Natural killer cell (primary cell): Measurements from ENCODE around the gene KISS1R. TPM values are rescaled to one million over a fixed set of nuclear protein-coding genes. Genes with fewer than 3 reads are reported as not detected.

Experiments used
- ATAC-seq, 3 donors: fragments of 150-1000 bp in 2 of 3; fragments of 200-7000 bp in 1 of 3; cut with Tn5 transposase; 1 replicate in 1 of 3; 2 replicates in 2 of 3; pipeline ENCODE4 v1.10.0; 2021; ENCODE audit warnings: mild to moderate bottlenecking in 2 of 3, moderate library complexity in 2 of 3
- DNase-seq, 2 donors: peaks; one replicate each; pipeline versions ENCODE4 v3.0.0 to v3.0.0-alpha.2; 2013 to 2021; ENCODE audit warnings: mixed read lengths in 1 of 2
- H3K27ac ChIP-seq: one replicate; pipeline ENCODE4 v1.5.1; 2013; ENCODE audit warnings: mild to moderate bottlenecking, low read length
- H3K27me3 ChIP-seq: one replicate; pipeline ENCODE4 v1.6.1; 2013; ENCODE audit warnings: low read length; ENCODE audit not compliant: control insufficient read depth, insufficient read depth
- H3K36me3 ChIP-seq: one replicate; pipeline ENCODE4 v1.6.1; 2013; ENCODE audit warnings: low read length; ENCODE audit not compliant: control insufficient read depth, insufficient read depth
- H3K4me1 ChIP-seq: one replicate; pipeline ENCODE4 v1.6.1; 2013; ENCODE audit warnings: low read length; ENCODE audit not compliant: control insufficient read depth, insufficient read depth
- H3K4me3 ChIP-seq: one replicate; pipeline ENCODE4 v1.5.1; 2013; ENCODE audit warnings: low read length
- H3K9me3 ChIP-seq: one replicate; pipeline ENCODE4 v1.6.1; 2013; ENCODE audit warnings: low read length; ENCODE audit not compliant: control insufficient read depth, insufficient read depth
- H3K27ac Mint-ChIP-seq, 2 donors: one replicate each; pipeline ENCODE4 v1.8.0; 2022; ENCODE audit warnings: mild to moderate bottlenecking in 2 of 2, mixed read lengths in 2 of 2, moderate library complexity in 1 of 2
- H3K27me3 Mint-ChIP-seq, 2 donors: one replicate each; pipeline ENCODE4 v1.8.0; 2022; ENCODE audit warnings: low read depth in 2 of 2, mixed read lengths in 2 of 2
- H3K36me3 Mint-ChIP-seq: one replicate; pipeline ENCODE4 v1.8.0; 2022; ENCODE audit warnings: mixed read lengths
- H3K4me1 Mint-ChIP-seq, 2 donors: one replicate each; pipeline ENCODE4 v1.8.0; 2022; ENCODE audit warnings: mixed read lengths in 2 of 2
- H3K4me3 Mint-ChIP-seq: one replicate; pipeline ENCODE4 v1.8.0; 2022; ENCODE audit warnings: mild to moderate bottlenecking, moderate library complexity, mixed read lengths
- H3K9me3 Mint-ChIP-seq, 2 donors: one replicate each; pipeline ENCODE4 v1.8.0; 2022; ENCODE audit warnings: mixed read lengths in 2 of 2
- WGBS: methylation state at CpG from one replicate; pipeline ENCODE4 v1.1.7; 2013; ENCODE audit warnings: missing lambda C conversion rate; ENCODE audit not compliant: insufficient coverage; 5-methylcytosine and 5-hydroxymethylcytosine counted together
- intact Hi-C: fragments of 100-400 bp; cut with micrococcal nuclease; formaldehyde crosslinking; loops from one replicate; pipeline ENCODE4 v1.14.2; 2022
- total RNA-seq, 4 donors: library from RNA; stranded (reverse); fragments of 120-200 nt in 1 of 4; gene quantifications; one replicate each; pipeline versions ENCODE4 v1.2.3 to v1.2.4, GENCODE V29; 2013 to 2022
- TF ChIP-seq, protein P1 (sequence below): fragments of 200-600 bp; IDR thresholded peaks from one replicate; pipeline ENCODE4 v1.8.0; 2022; ENCODE audit warnings: antibody characterized with exemption

The KISS1R gene
- total RNA-seq, 3 donors from 2014 or later (not counting 1 experiment from before 2014, with no cell fraction given) = 0.31 TPM; not detected in 2

DNA sequence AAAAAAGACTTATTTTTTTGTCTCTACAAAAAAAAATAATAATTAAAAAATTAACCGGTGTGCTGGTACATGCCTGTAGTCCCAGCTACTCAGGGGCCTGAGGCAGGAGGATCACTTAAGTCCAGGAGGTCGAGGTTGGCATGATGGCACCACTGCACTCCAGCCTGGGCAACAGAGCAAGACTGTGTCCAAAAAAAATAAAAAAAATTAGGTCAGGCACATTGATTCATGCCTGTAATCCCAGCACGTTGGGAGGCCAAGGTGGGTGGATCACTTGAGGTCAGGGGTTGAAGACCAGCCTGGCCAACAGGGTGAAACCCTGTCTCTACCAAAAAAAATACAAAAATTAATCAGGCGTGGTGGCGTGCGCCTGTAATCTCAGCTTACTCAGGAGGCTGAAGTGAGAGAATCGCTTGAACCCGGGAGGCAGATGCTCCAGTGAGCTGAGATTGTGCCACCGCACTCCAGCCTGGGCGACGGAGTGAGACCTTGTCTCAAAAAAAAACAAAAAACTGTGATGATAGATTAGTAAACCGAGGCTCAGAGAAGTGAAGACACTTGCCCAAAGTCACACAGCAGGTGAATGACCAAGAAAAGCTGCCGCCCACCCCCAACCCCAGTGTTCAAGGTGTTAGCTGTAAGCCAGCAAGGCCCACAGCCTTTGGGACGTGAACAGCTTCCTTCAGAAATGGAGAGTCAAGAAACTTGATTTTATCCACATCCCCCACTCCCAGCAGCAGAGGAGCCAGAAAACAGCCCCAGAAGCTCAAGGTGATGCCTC lies 14.5 kb upstream of the KISS1R start:
- no peaks in the 10 kb centered on the region for H3K9me3 Mint-ChIP-seq
- no peak for ATAC-seq
- H3K4me3 Mint-ChIP-seq = no peak overlapping the region
- no peak overlapping the region for H3K4me3 ChIP-seq
- H3K9me3 ChIP-seq = no peaks in the 10 kb centered on the region
- TF ChIP-seq, protein P1, sequence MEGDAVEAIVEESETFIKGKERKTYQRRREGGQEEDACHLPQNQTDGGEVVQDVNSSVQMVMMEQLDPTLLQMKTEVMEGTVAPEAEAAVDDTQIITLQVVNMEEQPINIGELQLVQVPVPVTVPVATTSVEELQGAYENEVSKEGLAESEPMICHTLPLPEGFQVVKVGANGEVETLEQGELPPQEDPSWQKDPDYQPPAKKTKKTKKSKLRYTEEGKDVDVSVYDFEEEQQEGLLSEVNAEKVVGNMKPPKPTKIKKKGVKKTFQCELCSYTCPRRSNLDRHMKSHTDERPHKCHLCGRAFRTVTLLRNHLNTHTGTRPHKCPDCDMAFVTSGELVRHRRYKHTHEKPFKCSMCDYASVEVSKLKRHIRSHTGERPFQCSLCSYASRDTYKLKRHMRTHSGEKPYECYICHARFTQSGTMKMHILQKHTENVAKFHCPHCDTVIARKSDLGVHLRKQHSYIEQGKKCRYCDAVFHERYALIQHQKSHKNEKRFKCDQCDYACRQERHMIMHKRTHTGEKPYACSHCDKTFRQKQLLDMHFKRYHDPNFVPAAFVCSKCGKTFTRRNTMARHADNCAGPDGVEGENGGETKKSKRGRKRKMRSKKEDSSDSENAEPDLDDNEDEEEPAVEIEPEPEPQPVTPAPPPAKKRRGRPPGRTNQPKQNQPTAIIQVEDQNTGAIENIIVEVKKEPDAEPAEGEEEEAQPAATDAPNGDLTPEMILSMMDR = no peak
- DNase-seq = no peak
- peaks cover 22% of the 10 kb centered on the region for H3K36me3 ChIP-seq
- no peak overlapping the region for H3K27ac Mint-ChIP-seq
- H3K27me3 Mint-ChIP-seq = no peaks in the 10 kb centered on the region
- H3K27ac ChIP-seq = no peak overlapping the region
- 94% methylated on average over 14 of the region's 14 CpGs for WGBS
- intact Hi-C loops = no loop called here
- no peaks in the 10 kb centered on the region for H3K27me3 ChIP-seq
- peaks cover 31% of the 10 kb centered on the region for H3K4me1 ChIP-seq
- H3K4me1 Mint-ChIP-seq = peaks cover 0 to 7% of the 10 kb centered on the region in 2 donors
- no peaks in the 10 kb centered on the region for H3K36me3 Mint-ChIP-seq

DNA sequence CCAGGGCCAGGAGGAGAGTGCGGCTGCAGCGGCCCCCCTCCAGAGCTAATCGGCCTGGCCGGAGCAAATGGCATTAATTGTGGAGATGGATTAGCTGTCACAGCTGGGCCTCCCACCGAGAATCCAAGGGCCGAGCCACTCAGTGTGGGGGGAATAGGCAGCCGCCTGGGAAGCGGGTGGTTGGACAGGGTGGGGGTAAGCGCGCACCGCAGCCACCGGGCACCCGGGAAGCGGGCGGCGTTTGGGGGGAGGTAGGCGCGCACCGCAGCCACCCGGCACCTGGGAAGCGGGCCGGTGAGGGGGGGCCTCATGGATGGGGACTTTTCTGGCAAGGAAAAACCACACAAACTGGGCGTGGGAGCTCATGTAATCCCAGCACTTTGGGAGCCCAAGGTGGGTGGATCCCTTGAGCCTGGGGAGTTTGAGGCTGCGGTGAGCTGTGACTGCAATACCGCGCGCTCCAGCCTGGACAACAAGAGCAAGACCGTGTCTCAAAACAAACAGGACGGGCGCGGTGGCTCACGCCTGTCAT lies 13.8 kb upstream of the KISS1R start:
- H3K4me3 Mint-ChIP-seq = no peak overlapping the region
- Histone ChIP-seq H3K4me1 (peaks cover 38% of the 10 kb centered on the region), H3K36me3 (peaks cover 22% of the 10 kb centered on the region), H3K4me3 (no peak overlapping the region), H3K9me3 (no peaks in the 10 kb centered on the region), H3K27me3 (no peaks in the 10 kb centered on the region), H3K27ac (no peak overlapping the region)
- ATAC-seq (no peak), DNase-seq (no peak)
- H3K4me1 Mint-ChIP-seq = peaks cover 0 to 7% of the 10 kb centered on the region in 2 donors
- 94% methylated on average over 32 of the region's 32 CpGs for WGBS
- intact Hi-C loops = no loop called here
- no peak overlapping the region for H3K27ac Mint-ChIP-seq
- no peaks in the 10 kb centered on the region for H3K9me3 Mint-ChIP-seq
- TF ChIP-seq, protein P1 = no peak
- H3K27me3 Mint-ChIP-seq = no peaks in the 10 kb centered on the region
- no peaks in the 10 kb centered on the region for H3K36me3 Mint-ChIP-seq

DNA sequence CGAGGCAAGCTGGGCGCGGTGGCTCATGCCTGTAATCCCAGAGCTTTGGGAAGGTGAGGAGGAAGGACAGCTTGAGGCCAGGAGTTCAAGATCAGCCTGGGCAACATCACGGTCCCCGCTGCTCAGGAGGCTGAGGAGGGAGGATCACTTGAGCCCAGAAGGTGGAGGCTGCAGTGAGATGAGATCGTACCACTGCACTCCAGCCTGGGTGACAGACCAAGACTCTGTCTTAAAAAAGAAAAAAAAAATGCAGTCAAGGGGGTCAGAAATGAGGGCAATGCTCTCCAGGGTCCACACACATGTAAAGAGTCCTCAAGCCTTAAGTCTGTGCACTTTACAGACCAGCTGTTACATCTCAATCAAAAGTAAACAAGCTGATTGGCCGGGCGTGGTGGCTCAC lies 12.6 kb upstream of the KISS1R start:
- intact Hi-C loops = no loop called here
- no peaks in the 10 kb centered on the region for H3K27me3 Mint-ChIP-seq

More for the DNA sequence above, 12.6 kb upstream of the KISS1R start:
- H3K36me3 Mint-ChIP-seq = no peaks in the 10 kb centered on the region
- Histone ChIP-seq H3K4me3 (no peak overlapping the region), H3K4me1 (peaks cover 50% of the 10 kb centered on the region), H3K27me3 (no peaks in the 10 kb centered on the region), H3K9me3 (no peaks in the 10 kb centered on the region), H3K27ac (no peak overlapping the region), H3K36me3 (peaks cover 14% of the 10 kb centered on the region)
- no peaks in the 10 kb centered on the region for H3K9me3 Mint-ChIP-seq
- peaks cover 8 to 19% of the 10 kb centered on the region in 2 donors for H3K4me1 Mint-ChIP-seq
- TF ChIP-seq, protein P1 = no peak
- H3K27ac Mint-ChIP-seq = no peak overlapping the region
- DNase-seq (no peak), ATAC-seq (no peak)
- WGBS = 96% methylated on average over 8 of the region's 8 CpGs
- no peak overlapping the region for H3K4me3 Mint-ChIP-seq
